ENCODE data around the gene ARHGAP44. TPM values are rescaled to one million over a fixed set of nuclear protein-coding genes. Genes with fewer than 3 reads are reported as not detected.

Gene ARHGAP44
- total RNA-seq, 2 donors from 2014 or later, result 46.3 to 51.5 TPM

- Histone ChIP-seq H3K9ac (ENCODE audit: low read depth in 2 of 2, low read length in 2 of 2) (no peak overlapping the region), H3K27ac (no peak overlapping the region), H3K4me1 (no peaks in the 10 kb centered on the region), H3K27me3 (no peaks in the 10 kb centered on the region), H3K36me3 (no peaks in the 10 kb centered on the region), H3K9me3 (no peaks in the 10 kb centered on the region), H3K4me3 (no peak overlapping the region)
- DNase-seq, result no peak
- TF ChIP-seq, protein P1, sequence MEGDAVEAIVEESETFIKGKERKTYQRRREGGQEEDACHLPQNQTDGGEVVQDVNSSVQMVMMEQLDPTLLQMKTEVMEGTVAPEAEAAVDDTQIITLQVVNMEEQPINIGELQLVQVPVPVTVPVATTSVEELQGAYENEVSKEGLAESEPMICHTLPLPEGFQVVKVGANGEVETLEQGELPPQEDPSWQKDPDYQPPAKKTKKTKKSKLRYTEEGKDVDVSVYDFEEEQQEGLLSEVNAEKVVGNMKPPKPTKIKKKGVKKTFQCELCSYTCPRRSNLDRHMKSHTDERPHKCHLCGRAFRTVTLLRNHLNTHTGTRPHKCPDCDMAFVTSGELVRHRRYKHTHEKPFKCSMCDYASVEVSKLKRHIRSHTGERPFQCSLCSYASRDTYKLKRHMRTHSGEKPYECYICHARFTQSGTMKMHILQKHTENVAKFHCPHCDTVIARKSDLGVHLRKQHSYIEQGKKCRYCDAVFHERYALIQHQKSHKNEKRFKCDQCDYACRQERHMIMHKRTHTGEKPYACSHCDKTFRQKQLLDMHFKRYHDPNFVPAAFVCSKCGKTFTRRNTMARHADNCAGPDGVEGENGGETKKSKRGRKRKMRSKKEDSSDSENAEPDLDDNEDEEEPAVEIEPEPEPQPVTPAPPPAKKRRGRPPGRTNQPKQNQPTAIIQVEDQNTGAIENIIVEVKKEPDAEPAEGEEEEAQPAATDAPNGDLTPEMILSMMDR (IDR thresholded peaks at IDR 0.05), result no peak
- intact Hi-C loops (cut with DNase I), result no loop called here
These were observed 162.7 kb downstream of the ARHGAP44 start for GRCh38 chr17:12952012-12952411.

DNA sequence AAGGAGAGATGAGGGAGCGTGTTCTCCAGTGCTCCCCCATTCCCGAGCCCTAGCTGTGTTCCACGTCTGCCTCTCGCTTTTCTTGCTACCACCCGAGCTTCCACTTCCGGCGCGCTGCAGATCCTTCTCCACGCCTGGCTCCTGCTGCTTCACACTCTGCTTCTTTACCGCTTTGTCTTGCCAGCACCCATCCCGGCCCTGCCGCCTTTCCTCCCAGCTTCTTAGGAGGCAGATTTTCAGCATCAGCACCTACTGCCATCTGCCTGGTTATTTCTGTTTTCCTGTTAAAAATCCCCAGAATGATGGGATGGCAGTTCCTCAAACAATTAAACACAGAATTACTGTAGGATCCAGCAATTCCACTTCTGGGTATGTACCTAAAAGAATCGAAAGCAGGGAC, 163.9 kb downstream of the ARHGAP44 start:
- intact Hi-C loops (cut with DNase I), result no loop called here
- Histone ChIP-seq H3K9ac (ENCODE audit: low read depth in 2 of 2, low read length in 2 of 2) (no peak overlapping the region), H3K4me3 (no peak overlapping the region), H3K27ac (no peak overlapping the region), H3K4me1 (no peaks in the 10 kb centered on the region), H3K9me3 (no peaks in the 10 kb centered on the region), H3K27me3 (no peaks in the 10 kb centered on the region), H3K36me3 (no peaks in the 10 kb centered on the region)
- TF ChIP-seq, protein P1 (IDR thresholded peaks at IDR 0.05), result no peak
- DNase-seq, result no peak

GRCh38 chr17:12955521-12955920, 166.2 kb downstream of the ARHGAP44 start:
- H3K9me3 ChIP-seq, result no peaks in the 10 kb centered on the region
- no peak overlapping the region for H3K9ac ChIP-seq (ENCODE audit: low read depth in 2 of 2, low read length in 2 of 2)
- no peak overlapping the region for H3K27ac ChIP-seq
- TF ChIP-seq, protein P1 (IDR thresholded peaks at IDR 0.05), result no peak
- H3K4me3 ChIP-seq, result no peak overlapping the region
- no peaks in the 10 kb centered on the region for H3K27me3 ChIP-seq
- intact Hi-C loops (cut with DNase I), result no loop called here
- H3K4me1 ChIP-seq, result no peaks in the 10 kb centered on the region
- no peak for DNase-seq
- H3K36me3 ChIP-seq, result no peaks in the 10 kb centered on the region

DNA sequence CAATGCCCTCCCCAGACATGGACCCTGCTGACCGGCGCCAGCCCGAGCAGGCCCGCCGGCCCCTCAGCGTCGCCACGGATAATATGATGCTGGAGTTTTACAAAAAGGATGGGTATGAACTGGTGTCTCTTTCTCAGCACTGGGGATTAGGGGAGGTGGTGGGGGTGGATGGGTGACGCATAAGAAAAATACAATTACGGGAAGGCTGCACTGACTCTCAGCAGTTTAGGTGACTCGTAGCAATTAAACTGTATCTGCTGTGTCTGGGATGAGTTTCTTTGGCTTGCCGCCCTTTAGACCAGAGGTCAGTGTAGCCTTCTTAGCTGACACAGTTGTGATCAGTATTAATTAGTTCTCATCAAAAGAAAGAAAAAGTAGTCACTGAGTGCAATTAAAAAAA, 169.5 kb downstream of the ARHGAP44 start:
- Histone ChIP-seq H3K27ac (no peak overlapping the region), H3K9ac (ENCODE audit: low read depth in 2 of 2, low read length in 2 of 2) (no peak overlapping the region), H3K36me3 (no peaks in the 10 kb centered on the region), H3K4me3 (no peak overlapping the region), H3K9me3 (no peaks in the 10 kb centered on the region), H3K27me3 (no peaks in the 10 kb centered on the region), H3K4me1 (no peaks in the 10 kb centered on the region)
- TF ChIP-seq, protein P1 (IDR thresholded peaks at IDR 0.05), result no peak
- no peak for DNase-seq
- intact Hi-C loops (cut with DNase I), result no loop called here

- no peaks in the 10 kb centered on the region for H3K9me3 ChIP-seq
- no peak overlapping the region for H3K27ac ChIP-seq
- H3K36me3 ChIP-seq, result no peaks in the 10 kb centered on the region
- H3K27me3 ChIP-seq, result no peaks in the 10 kb centered on the region
- H3K4me3 ChIP-seq, result no peak overlapping the region
- no peak overlapping the region for H3K9ac ChIP-seq (ENCODE audit: low read depth in 2 of 2, low read length in 2 of 2)
- TF ChIP-seq, protein P1 (IDR thresholded peaks at IDR 0.05), result no peak
- no peaks in the 10 kb centered on the region for H3K4me1 ChIP-seq
- intact Hi-C loops (cut with DNase I), result no loop called here
- no peak for DNase-seq
These were observed 170.1 kb downstream of the ARHGAP44 start for GRCh38 chr17:12959441-12959840.

DNA sequence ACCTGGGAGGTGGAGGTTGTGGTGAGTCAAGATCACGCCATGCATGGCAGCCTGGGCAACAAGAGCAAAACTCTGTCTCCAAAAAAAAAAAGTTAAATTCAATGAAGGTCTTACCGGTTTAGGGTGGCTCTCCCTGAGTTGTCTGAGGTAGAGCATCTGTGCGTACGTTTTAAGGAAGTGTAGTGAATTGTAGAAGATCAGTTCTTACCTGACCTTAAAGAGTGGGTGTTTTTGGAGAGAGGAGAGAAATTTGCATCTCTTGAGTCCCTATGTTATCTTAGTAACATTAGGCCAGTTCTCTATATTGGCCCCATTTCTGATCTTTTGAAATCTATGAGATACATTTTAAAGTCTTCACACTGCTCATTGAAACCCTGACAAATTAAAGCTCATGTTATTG, 172.4 kb downstream of the ARHGAP44 start:
- Histone ChIP-seq H3K36me3 (no peaks in the 10 kb centered on the region), H3K4me3 (no peak overlapping the region), H3K4me1 (no peaks in the 10 kb centered on the region), H3K9me3 (no peaks in the 10 kb centered on the region), H3K27ac (no peak overlapping the region), H3K27me3 (no peaks in the 10 kb centered on the region), H3K9ac (ENCODE audit: low read depth in 2 of 2, low read length in 2 of 2) (no peak overlapping the region)
- TF ChIP-seq, protein P1 (IDR thresholded peaks at IDR 0.05), result no peak
- no peak for DNase-seq
- intact Hi-C loops (cut with DNase I), result no loop called here
